Osteocyte (in vitro differentiated cells): Measurements from ENCODE around the gene MMS19. TPM values are rescaled to one million over a fixed set of nuclear protein-coding genes. Genes with fewer than 3 reads are reported as not detected.

ENCODE experiments used
- DNase-seq: peaks from one replicate; pipeline ENCODE4 v3.0.0; 2021; ENCODE audit warnings: mixed read lengths; ENCODE audit not compliant: unreplicated experiment; ENCODE audit errors: extremely low spot score
- H3K27ac Mint-ChIP-seq: one replicate; pipeline ENCODE4 v1.8.0; 2021; ENCODE audit warnings: mild to moderate bottlenecking, mixed read lengths; ENCODE audit not compliant: unreplicated experiment
- H3K27me3 Mint-ChIP-seq: one replicate; pipeline ENCODE4 v1.8.0; 2021; ENCODE audit warnings: mixed read lengths; ENCODE audit not compliant: unreplicated experiment
- H3K36me3 Mint-ChIP-seq: one replicate; pipeline ENCODE4 v1.8.0; 2021; ENCODE audit warnings: mixed read lengths; ENCODE audit not compliant: unreplicated experiment
- H3K4me1 Mint-ChIP-seq: one replicate; pipeline ENCODE4 v1.8.0; 2021; ENCODE audit warnings: mixed read lengths; ENCODE audit not compliant: unreplicated experiment
- H3K4me3 Mint-ChIP-seq: one replicate; pipeline ENCODE4 v1.8.0; 2021; ENCODE audit warnings: mild to moderate bottlenecking, moderate library complexity, mixed read lengths; ENCODE audit not compliant: unreplicated experiment
- H3K9me3 Mint-ChIP-seq: one replicate; pipeline ENCODE4 v1.8.0; 2021; ENCODE audit warnings: mixed read lengths; ENCODE audit not compliant: unreplicated experiment
- long read RNA-seq: library from polyadenylated mRNA; unstranded; transcript quantifications from one replicate; pipeline ENCODE4 v2.0.0, GENCODE V29; 2021
- total RNA-seq: library from RNA; stranded (reverse); gene quantifications from 2 replicates; pipeline ENCODE4 v1.2.1, GENCODE V29; 2021
- TF ChIP-seq, protein P1 (sequence below): fragments of 200-600 bp; sonication (generic); IDR thresholded peaks from 2 replicates; pipeline ENCODE4 v1.5.0; 2021; ENCODE audit warnings: antibody characterized with exemption, mild to moderate bottlenecking, moderate library complexity

Gene MMS19, protein sequence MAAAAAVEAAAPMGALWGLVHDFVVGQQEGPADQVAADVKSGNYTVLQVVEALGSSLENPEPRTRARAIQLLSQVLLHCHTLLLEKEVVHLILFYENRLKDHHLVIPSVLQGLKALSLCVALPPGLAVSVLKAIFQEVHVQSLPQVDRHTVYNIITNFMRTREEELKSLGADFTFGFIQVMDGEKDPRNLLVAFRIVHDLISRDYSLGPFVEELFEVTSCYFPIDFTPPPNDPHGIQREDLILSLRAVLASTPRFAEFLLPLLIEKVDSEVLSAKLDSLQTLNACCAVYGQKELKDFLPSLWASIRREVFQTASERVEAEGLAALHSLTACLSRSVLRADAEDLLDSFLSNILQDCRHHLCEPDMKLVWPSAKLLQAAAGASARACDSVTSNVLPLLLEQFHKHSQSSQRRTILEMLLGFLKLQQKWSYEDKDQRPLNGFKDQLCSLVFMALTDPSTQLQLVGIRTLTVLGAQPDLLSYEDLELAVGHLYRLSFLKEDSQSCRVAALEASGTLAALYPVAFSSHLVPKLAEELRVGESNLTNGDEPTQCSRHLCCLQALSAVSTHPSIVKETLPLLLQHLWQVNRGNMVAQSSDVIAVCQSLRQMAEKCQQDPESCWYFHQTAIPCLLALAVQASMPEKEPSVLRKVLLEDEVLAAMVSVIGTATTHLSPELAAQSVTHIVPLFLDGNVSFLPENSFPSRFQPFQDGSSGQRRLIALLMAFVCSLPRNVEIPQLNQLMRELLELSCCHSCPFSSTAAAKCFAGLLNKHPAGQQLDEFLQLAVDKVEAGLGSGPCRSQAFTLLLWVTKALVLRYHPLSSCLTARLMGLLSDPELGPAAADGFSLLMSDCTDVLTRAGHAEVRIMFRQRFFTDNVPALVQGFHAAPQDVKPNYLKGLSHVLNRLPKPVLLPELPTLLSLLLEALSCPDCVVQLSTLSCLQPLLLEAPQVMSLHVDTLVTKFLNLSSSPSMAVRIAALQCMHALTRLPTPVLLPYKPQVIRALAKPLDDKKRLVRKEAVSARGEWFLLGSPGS
- 70.1 and 71.1 TPM in 2 replicates for total RNA-seq
- long read RNA-seq, transcript MMS19-209 (31 exons, 3,797 nt), result major isoform, 98 of 204 reads
- long read RNA-seq, partial matches to known transcripts, result 24 of 204 reads
- long read RNA-seq, other reads (novel, unspliced or antisense), result 78 of 204 reads

DNA sequence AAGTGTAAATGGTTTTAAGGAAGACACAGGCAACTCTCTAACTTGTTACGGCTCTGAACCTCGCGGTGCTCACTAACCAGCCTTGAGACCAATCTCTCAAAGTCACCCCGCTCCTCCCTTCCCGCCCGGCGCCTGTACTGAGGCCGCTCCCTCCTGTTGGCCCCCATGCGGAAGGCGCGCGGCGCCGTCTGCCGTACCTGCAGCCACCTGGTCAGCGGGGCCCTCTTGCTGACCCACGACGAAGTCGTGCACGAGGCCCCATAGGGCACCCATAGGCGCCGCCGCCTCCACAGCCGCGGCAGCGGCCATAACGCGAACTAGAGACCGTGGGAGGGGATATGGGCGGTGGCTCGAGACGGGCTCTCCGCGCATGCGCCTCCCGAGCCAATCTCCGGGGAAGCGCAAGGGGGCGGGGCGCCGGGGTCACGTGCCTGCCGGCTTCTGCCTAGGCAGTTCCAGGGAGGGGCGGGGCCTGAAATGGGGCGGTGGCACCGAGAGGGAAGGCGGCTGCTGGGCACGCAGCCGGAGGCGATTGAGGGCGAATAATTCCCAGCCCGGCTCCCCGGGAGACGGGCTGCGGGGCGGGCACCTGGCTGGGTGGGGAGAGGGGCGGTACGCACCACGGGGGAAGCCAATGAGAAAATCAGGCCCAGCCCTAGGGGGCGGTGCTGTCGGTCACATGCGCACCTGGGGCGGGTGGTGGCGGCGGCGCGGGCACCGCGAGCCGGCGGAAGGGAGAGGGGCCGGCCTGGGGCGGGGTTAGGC, at the start of gene MMS19:
Gene MMS19 (minus strand): TSS at position 347 of the 765 bp plus-strand sequence. CDS start 38 bp downstream, at position 309.
- H3K9me3 Mint-ChIP-seq, result no peaks in the 10 kb centered on the region
- TF ChIP-seq, protein P1, sequence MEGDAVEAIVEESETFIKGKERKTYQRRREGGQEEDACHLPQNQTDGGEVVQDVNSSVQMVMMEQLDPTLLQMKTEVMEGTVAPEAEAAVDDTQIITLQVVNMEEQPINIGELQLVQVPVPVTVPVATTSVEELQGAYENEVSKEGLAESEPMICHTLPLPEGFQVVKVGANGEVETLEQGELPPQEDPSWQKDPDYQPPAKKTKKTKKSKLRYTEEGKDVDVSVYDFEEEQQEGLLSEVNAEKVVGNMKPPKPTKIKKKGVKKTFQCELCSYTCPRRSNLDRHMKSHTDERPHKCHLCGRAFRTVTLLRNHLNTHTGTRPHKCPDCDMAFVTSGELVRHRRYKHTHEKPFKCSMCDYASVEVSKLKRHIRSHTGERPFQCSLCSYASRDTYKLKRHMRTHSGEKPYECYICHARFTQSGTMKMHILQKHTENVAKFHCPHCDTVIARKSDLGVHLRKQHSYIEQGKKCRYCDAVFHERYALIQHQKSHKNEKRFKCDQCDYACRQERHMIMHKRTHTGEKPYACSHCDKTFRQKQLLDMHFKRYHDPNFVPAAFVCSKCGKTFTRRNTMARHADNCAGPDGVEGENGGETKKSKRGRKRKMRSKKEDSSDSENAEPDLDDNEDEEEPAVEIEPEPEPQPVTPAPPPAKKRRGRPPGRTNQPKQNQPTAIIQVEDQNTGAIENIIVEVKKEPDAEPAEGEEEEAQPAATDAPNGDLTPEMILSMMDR, result no peak
- H3K36me3 Mint-ChIP-seq, result peaks cover 3% of the 10 kb centered on the region
- no peaks in the 10 kb centered on the region for H3K27me3 Mint-ChIP-seq
- DNase-seq, result peak; percentile 100
- peaks cover 58% of the 10 kb centered on the region for H3K4me1 Mint-ChIP-seq
- H3K4me3 Mint-ChIP-seq, result peak within 1 kb of the TSS; percentile 89
- H3K27ac Mint-ChIP-seq, result peak within 1 kb of the TSS; percentile 87

DNA sequence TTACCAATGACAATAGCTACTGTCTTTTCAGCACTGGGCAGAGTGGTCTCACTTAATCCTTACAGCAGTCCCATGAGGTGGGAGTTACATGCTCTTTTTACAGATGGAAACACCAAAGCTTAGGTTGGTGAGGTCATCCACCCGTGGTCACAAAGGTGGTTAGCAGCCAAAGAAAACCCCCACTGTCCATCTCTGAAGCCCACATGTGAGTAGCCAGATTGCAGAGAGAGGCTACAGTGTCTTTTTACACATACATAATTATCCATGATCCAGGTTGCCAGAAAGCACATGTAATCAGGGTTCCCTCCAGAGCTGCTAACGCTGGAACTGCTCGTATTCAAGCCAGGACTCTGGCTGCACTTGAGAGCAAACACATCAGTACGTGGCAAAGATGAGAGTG, 49.7 kb upstream of the MMS19 start:
- H3K27ac Mint-ChIP-seq, result no peak overlapping the region
- no peak overlapping the region for H3K4me3 Mint-ChIP-seq
- peaks cover 44% of the 10 kb centered on the region for H3K4me1 Mint-ChIP-seq
- H3K9me3 Mint-ChIP-seq, result no peaks in the 10 kb centered on the region
- DNase-seq, result no peak
- no peaks in the 10 kb centered on the region for H3K27me3 Mint-ChIP-seq
- H3K36me3 Mint-ChIP-seq, result no peaks in the 10 kb centered on the region
- TF ChIP-seq, protein P1, result no peak

DNA sequence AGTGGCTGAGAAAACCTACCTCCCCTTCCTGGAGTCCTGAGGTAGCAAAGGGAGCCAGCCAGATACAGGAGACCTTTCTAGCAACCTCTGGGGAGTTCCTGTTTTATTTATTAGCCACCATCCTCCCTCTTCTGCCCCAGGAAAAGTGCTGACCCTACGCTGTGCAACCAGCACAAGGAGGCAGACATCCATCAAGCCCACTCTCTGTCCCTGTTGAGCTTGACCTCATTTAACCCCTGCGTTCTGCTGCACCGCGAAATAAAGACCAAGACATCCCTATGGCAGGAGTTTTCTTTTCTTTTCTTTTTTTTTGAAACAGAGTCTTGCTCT, 49.0 kb upstream of the MMS19 start:
- peaks cover 51% of the 10 kb centered on the region for H3K4me1 Mint-ChIP-seq
- DNase-seq, result no peak
- H3K27ac Mint-ChIP-seq, result no peak overlapping the region
- TF ChIP-seq, protein P1, result no peak
- H3K27me3 Mint-ChIP-seq, result no peaks in the 10 kb centered on the region
- no peak overlapping the region for H3K4me3 Mint-ChIP-seq
- H3K9me3 Mint-ChIP-seq, result no peaks in the 10 kb centered on the region
- no peaks in the 10 kb centered on the region for H3K36me3 Mint-ChIP-seq

DNA sequence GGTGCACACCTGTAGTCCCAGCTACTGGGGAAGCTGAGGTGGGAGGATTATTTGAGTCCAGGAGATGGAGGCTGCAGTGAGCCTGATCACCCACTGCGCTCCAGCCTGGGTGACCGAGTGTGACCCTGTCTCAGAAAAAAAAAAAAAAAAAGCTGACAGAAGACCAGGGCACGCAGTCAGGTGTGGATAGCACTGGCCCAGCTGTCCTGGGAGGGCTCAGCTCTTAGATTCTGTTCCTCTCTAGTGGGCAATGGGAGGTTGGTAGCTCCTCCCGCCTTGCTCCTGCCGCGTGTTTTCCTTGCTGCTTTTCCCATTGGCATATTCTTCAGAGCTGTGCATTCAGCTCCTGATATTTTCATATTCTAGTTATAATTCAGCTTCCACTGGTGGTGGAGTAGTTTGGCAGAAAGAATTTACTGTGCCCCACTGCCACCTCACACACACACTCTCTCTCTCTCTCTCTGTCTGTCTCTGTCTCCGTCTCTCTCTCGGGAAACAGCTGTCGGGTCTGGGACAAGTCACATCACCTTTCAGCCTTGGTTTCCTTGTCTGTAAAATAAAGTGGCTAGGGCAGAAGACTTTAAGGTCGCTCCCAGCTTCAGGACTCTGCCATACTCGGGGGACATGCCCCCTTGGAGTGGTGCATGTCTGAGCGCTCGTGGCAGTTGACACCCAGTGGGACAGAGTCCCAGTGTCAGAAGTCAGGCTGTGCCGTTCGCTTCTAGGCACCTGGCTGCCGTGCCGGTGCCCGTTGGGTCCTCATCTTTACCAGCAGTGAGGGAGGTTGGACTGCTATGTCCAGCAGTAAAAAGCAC, 48.4 kb upstream of the MMS19 start:
- no peak for DNase-seq
- no peaks in the 10 kb centered on the region for H3K27me3 Mint-ChIP-seq
- H3K9me3 Mint-ChIP-seq, result no peaks in the 10 kb centered on the region
- H3K27ac Mint-ChIP-seq, result peak overlapping the region; percentile 39
- H3K4me1 Mint-ChIP-seq, result peaks cover 57% of the 10 kb centered on the region
- no peak overlapping the region for H3K4me3 Mint-ChIP-seq
- TF ChIP-seq, protein P1, result no peak
- no peaks in the 10 kb centered on the region for H3K36me3 Mint-ChIP-seq
